Right atrium auricular region (tissue), 2 donors: ENCODE measurements around the gene HDAC10. TPM values are rescaled to one million over a fixed set of nuclear protein-coding genes. Genes with fewer than 3 reads are reported as not detected.

Experiments
- DNase-seq: peaks from one replicate; pipeline ENCODE4 v3.0.0-alpha.2; 2019; ENCODE audit warnings: low spot score
- H3K27ac ChIP-seq, 2 donors: fragments of 200-600 bp; sonication (generic); 1 replicate in 1 of 2; 2 replicates in 1 of 2; pipeline ENCODE4 v1.5.1; 2016 to 2019
- H3K27me3 ChIP-seq, 2 donors: fragments of 200-600 bp; sonication (generic); one replicate each; pipeline versions ENCODE4 v1.5.1 to v1.6.0; 2017 to 2019
- H3K36me3 ChIP-seq: fragments of 200-600 bp; sonication (generic); one replicate; pipeline ENCODE4 v1.5.1; 2016
- H3K4me1 ChIP-seq, 2 donors: fragments of 200-600 bp; sonication (generic); one replicate each; pipeline versions ENCODE4 v1.5.1 to v1.6.0; 2017 to 2019
- H3K4me3 ChIP-seq, 2 donors: fragments of 200-600 bp; sonication (generic); 1 replicate in 1 of 2; 2 replicates in 1 of 2; pipeline ENCODE4 v1.5.1; 2017 to 2019; ENCODE audit warnings: mild to moderate bottlenecking in 1 of 2, moderate library complexity in 1 of 2
- H3K9me3 ChIP-seq, 2 donors: fragments of 200-600 bp; sonication (generic); one replicate each; pipeline ENCODE4 v1.5.1; 2019
- CTCF ChIP-seq, 2 donors: fragments of 200-600 bp; sonication (generic); IDR thresholded peaks; one replicate each; pipeline ENCODE4 v1.5.1; 2019; ENCODE audit warnings: antibody characterized with exemption in 2 of 2
- total RNA-seq, 2 donors: library from RNA; depleted of rRNA; stranded (reverse); fragments of >200 nt; gene quantifications; one replicate each; pipeline ENCODE4 v1.1.0, GENCODE V29; 2016

Gene HDAC10
- total RNA-seq, 2 donors from 2014 or later: 6.7 to 9.1 TPM

- no peak for DNase-seq
- Histone ChIP-seq H3K4me1 (peaks cover 0 to 95% of the 10 kb centered on the region in 2 donors), H3K36me3 (no peaks in the 10 kb centered on the region), H3K27ac (peak overlapping the region; percentile 91 to 93), H3K9me3 (no peaks in the 10 kb centered on the region), H3K27me3 (no peaks in the 10 kb centered on the region), H3K4me3 (no peak overlapping the region)
- no peak for TF ChIP-seq CTCF (IDR thresholded peaks at IDR 0.05)
Observed at GRCh38 chr22:50298266-50298637, 47.2 kb upstream of the HDAC10 start.

- peak overlapping the region; percentile 91 to 93 for H3K27ac ChIP-seq
- peaks cover 0 to 95% of the 10 kb centered on the region in 2 donors for H3K4me1 ChIP-seq
Observed at GRCh38 chr22:50297510-50298265, 46.6 kb upstream of the HDAC10 start.

GRCh38 chr22:50296658-50297490, 45.8 kb upstream of the HDAC10 start:
- H3K27ac ChIP-seq: peak overlapping the region; percentile 91 to 93
- no peak for DNase-seq
- peaks cover 0 to 92% of the 10 kb centered on the region in 2 donors for H3K4me1 ChIP-seq
- TF ChIP-seq CTCF (IDR thresholded peaks at IDR 0.05): no peak
- no peaks in the 10 kb centered on the region for H3K36me3 ChIP-seq
- H3K9me3 ChIP-seq: no peaks in the 10 kb centered on the region
- no peak overlapping the region for H3K4me3 ChIP-seq
- no peaks in the 10 kb centered on the region for H3K27me3 ChIP-seq

More at GRCh38 chr22:50297510-50298265, 46.6 kb upstream of the HDAC10 start:
- Histone ChIP-seq H3K9me3 (no peaks in the 10 kb centered on the region), H3K27me3 (no peaks in the 10 kb centered on the region), H3K4me3 (no peak overlapping the region), H3K36me3 (no peaks in the 10 kb centered on the region)
- TF ChIP-seq CTCF (IDR thresholded peaks at IDR 0.05): no peak
- no peak for DNase-seq

GRCh38 chr22:50294319-50294656, 43.2 kb upstream of the HDAC10 start:
- Histone ChIP-seq H3K27me3 (no peaks in the 10 kb centered on the region), H3K36me3 (peaks cover 11% of the 10 kb centered on the region), H3K27ac (peak overlapping the region; percentile 80 to 92), H3K4me1 (peaks cover 0 to 66% of the 10 kb centered on the region in 2 donors), H3K4me3 (peak overlapping the region in 1 of 2 donors; percentile 40), H3K9me3 (no peaks in the 10 kb centered on the region)
- DNase-seq: no peak
- TF ChIP-seq CTCF (IDR thresholded peaks at IDR 0.05): no peak

- no peaks in the 10 kb centered on the region for H3K27me3 ChIP-seq
- H3K4me1 ChIP-seq: peaks cover 0 to 60% of the 10 kb centered on the region in 2 donors
- DNase-seq: no peak
- H3K36me3 ChIP-seq: peaks cover 17% of the 10 kb centered on the region
- no peak for TF ChIP-seq CTCF (IDR thresholded peaks at IDR 0.05)
- peak overlapping the region; percentile 80 to 92 for H3K27ac ChIP-seq
- H3K4me3 ChIP-seq: peak overlapping the region; percentile 11 to 40
- no peaks in the 10 kb centered on the region for H3K9me3 ChIP-seq
Observed at GRCh38 chr22:50293441-50294318, 42.6 kb upstream of the HDAC10 start.
